ENCODE measurements around the gene OPHN1.

The OPHN1 gene

GRCh38 chrX:68098431-68098830 lies 334.9 kb downstream of the OPHN1 start:
- no peaks in the 10 kb centered on the region for H3K4me1 ChIP-seq (ENCODE audit: insufficient read depth, poor library complexity, severe bottlenecking)
- no peaks in the 10 kb centered on the region for H3K27me3 ChIP-seq (ENCODE audit: insufficient read depth, poor library complexity, severe bottlenecking)
- no peaks in the 10 kb centered on the region for H3K9me3 ChIP-seq (ENCODE audit: severe bottlenecking)
- no peak for TF ChIP-seq CTCF (IDR thresholded peaks at IDR 0.05; ENCODE audit: poor library complexity, severe bottlenecking)
- ATAC-seq (ENCODE audit: low read depth) (no peak), DNase-seq (ENCODE audit: low spot score) (no peak)
- no peaks in the 10 kb centered on the region for H3K36me3 ChIP-seq (ENCODE audit: low read depth)
- no peak overlapping the region for H3K4me3 ChIP-seq (ENCODE audit: severe bottlenecking)
- H3K27ac ChIP-seq (ENCODE audit: poor library complexity, severe bottlenecking), result no peak overlapping the region

- H3K4me1 ChIP-seq (ENCODE audit: insufficient read depth, poor library complexity, severe bottlenecking), result no peaks in the 10 kb centered on the region
- H3K9me3 ChIP-seq (ENCODE audit: severe bottlenecking), result no peaks in the 10 kb centered on the region
- TF ChIP-seq CTCF (IDR thresholded peaks at IDR 0.05; ENCODE audit: poor library complexity, severe bottlenecking), result no peak
- no peaks in the 10 kb centered on the region for H3K36me3 ChIP-seq (ENCODE audit: low read depth)
- ATAC-seq (ENCODE audit: low read depth) (no peak), DNase-seq (ENCODE audit: low spot score) (no peak)
- no peak overlapping the region for H3K4me3 ChIP-seq (ENCODE audit: severe bottlenecking)
- H3K27me3 ChIP-seq (ENCODE audit: insufficient read depth, poor library complexity, severe bottlenecking), result no peaks in the 10 kb centered on the region
- no peak overlapping the region for H3K27ac ChIP-seq (ENCODE audit: poor library complexity, severe bottlenecking)
These were observed 343.0 kb downstream of the OPHN1 start for GRCh38 chrX:68090266-68090665.

GRCh38 chrX:68087526-68087925 lies 345.8 kb downstream of the OPHN1 start:
- H3K4me1 ChIP-seq (ENCODE audit: insufficient read depth, poor library complexity, severe bottlenecking), result no peaks in the 10 kb centered on the region
- no peak for ATAC-seq (ENCODE audit: low read depth)
- no peak overlapping the region for H3K4me3 ChIP-seq (ENCODE audit: severe bottlenecking)
- H3K9me3 ChIP-seq (ENCODE audit: severe bottlenecking), result no peaks in the 10 kb centered on the region
- no peak overlapping the region for H3K27ac ChIP-seq (ENCODE audit: poor library complexity, severe bottlenecking)
- no peak for DNase-seq (ENCODE audit: low spot score)
- no peak for TF ChIP-seq CTCF (IDR thresholded peaks at IDR 0.05; ENCODE audit: poor library complexity, severe bottlenecking)
- H3K36me3 ChIP-seq (ENCODE audit: low read depth), result no peaks in the 10 kb centered on the region
- no peaks in the 10 kb centered on the region for H3K27me3 ChIP-seq (ENCODE audit: insufficient read depth, poor library complexity, severe bottlenecking)

GRCh38 chrX:68086709-68087108 lies 346.6 kb downstream of the OPHN1 start:
- H3K9me3 ChIP-seq (ENCODE audit: severe bottlenecking), result no peaks in the 10 kb centered on the region
- no peaks in the 10 kb centered on the region for H3K4me1 ChIP-seq (ENCODE audit: insufficient read depth, poor library complexity, severe bottlenecking)
- no peak for TF ChIP-seq CTCF (IDR thresholded peaks at IDR 0.05; ENCODE audit: poor library complexity, severe bottlenecking)
- no peaks in the 10 kb centered on the region for H3K36me3 ChIP-seq (ENCODE audit: low read depth)
- H3K4me3 ChIP-seq (ENCODE audit: severe bottlenecking), result no peak overlapping the region
- no peak for ATAC-seq (ENCODE audit: low read depth)
- no peak overlapping the region for H3K27ac ChIP-seq (ENCODE audit: poor library complexity, severe bottlenecking)
- no peaks in the 10 kb centered on the region for H3K27me3 ChIP-seq (ENCODE audit: insufficient read depth, poor library complexity, severe bottlenecking)
- DNase-seq (ENCODE audit: low spot score), result no peak

- Histone ChIP-seq H3K27ac (ENCODE audit: poor library complexity, severe bottlenecking) (no peak overlapping the region), H3K9me3 (ENCODE audit: severe bottlenecking) (no peaks in the 10 kb centered on the region), H3K4me1 (ENCODE audit: insufficient read depth, poor library complexity, severe bottlenecking) (no peaks in the 10 kb centered on the region), H3K36me3 (ENCODE audit: low read depth) (no peaks in the 10 kb centered on the region), H3K27me3 (ENCODE audit: insufficient read depth, poor library complexity, severe bottlenecking) (no peaks in the 10 kb centered on the region), H3K4me3 (ENCODE audit: severe bottlenecking) (no peak overlapping the region)
- ATAC-seq (ENCODE audit: low read depth) (no peak), DNase-seq (ENCODE audit: low spot score) (no peak)
- TF ChIP-seq CTCF (IDR thresholded peaks at IDR 0.05; ENCODE audit: poor library complexity, severe bottlenecking), result no peak
These were observed 348.5 kb downstream of the OPHN1 start for GRCh38 chrX:68084765-68085164.

All from RWPE2 (cell line).